Activated naive CD8-positive, alpha-beta T cell treated with anti-CD3 and anti-CD28 coated beads for 36 hours (primary cell): ENCODE results near the gene NKD2. TPM values are rescaled to one million over a fixed set of nuclear protein-coding genes. Genes with fewer than 3 reads are reported as not detected.

Experiments used
- DNase-seq: peaks from one replicate; pipeline ENCODE4 v3.0.0; 2021
- H3K27ac Mint-ChIP-seq: one replicate; pipeline ENCODE4 v1.8.0; 2022; ENCODE audit warnings: mild to moderate bottlenecking, moderate library complexity, mixed read lengths
- H3K27me3 Mint-ChIP-seq: one replicate; pipeline ENCODE4 v1.8.0; 2022; ENCODE audit warnings: mild to moderate bottlenecking, mixed read lengths
- H3K36me3 Mint-ChIP-seq: one replicate; pipeline ENCODE4 v1.8.0; 2021; ENCODE audit warnings: mild to moderate bottlenecking, mixed read lengths
- H3K4me1 Mint-ChIP-seq: one replicate; pipeline ENCODE4 v1.8.0; 2021; ENCODE audit warnings: mixed read lengths
- H3K4me3 Mint-ChIP-seq: one replicate; pipeline ENCODE4 v1.8.0; 2022; ENCODE audit warnings: mild to moderate bottlenecking, moderate library complexity, mixed read lengths
- H3K9me3 Mint-ChIP-seq: one replicate; pipeline ENCODE4 v1.8.0; 2022; ENCODE audit warnings: mixed read lengths
- total RNA-seq, 2 experiments: library from RNA; stranded (reverse); gene quantifications; one replicate each; pipeline ENCODE4 v1.2.3, GENCODE V29; 2021

Gene NKD2
- total RNA-seq, 2 experiments from 2014 or later = 0.66 to 0.82 TPM

GRCh38 chr5:1064383-1065142 is 56.0 kb downstream of the NKD2 start:
- Mint-ChIP-seq H3K36me3 (no peaks in the 10 kb centered on the region), H3K27me3 (no peaks in the 10 kb centered on the region), H3K4me3 (no peak overlapping the region), H3K9me3 (no peaks in the 10 kb centered on the region), H3K27ac (no peak overlapping the region), H3K4me1 (no peaks in the 10 kb centered on the region)
- DNase-seq = no peak

- H3K27ac Mint-ChIP-seq = no peak overlapping the region
- no peak overlapping the region for H3K4me3 Mint-ChIP-seq
These were observed 56.6 kb downstream of the NKD2 start for GRCh38 chr5:1065143-1065750.

GRCh38 chr5:1065891-1066650 is 57.5 kb downstream of the NKD2 start:
- Mint-ChIP-seq H3K36me3 (no peaks in the 10 kb centered on the region), H3K4me1 (no peaks in the 10 kb centered on the region), H3K9me3 (no peaks in the 10 kb centered on the region), H3K4me3 (no peak overlapping the region), H3K27ac (no peak overlapping the region), H3K27me3 (no peaks in the 10 kb centered on the region)
- no peak for DNase-seq

More at GRCh38 chr5:1065143-1065750, 56.6 kb downstream of the NKD2 start:
- no peaks in the 10 kb centered on the region for H3K9me3 Mint-ChIP-seq
- no peak for DNase-seq
- H3K27me3 Mint-ChIP-seq = no peaks in the 10 kb centered on the region
- no peaks in the 10 kb centered on the region for H3K4me1 Mint-ChIP-seq
- H3K36me3 Mint-ChIP-seq = no peaks in the 10 kb centered on the region

- no peaks in the 10 kb centered on the region for H3K9me3 Mint-ChIP-seq
- H3K27ac Mint-ChIP-seq = no peak overlapping the region
- H3K36me3 Mint-ChIP-seq = no peaks in the 10 kb centered on the region
- no peaks in the 10 kb centered on the region for H3K27me3 Mint-ChIP-seq
- DNase-seq = no peak
- no peaks in the 10 kb centered on the region for H3K4me1 Mint-ChIP-seq
- no peak overlapping the region for H3K4me3 Mint-ChIP-seq
These were observed 58.1 kb downstream of the NKD2 start for GRCh38 chr5:1066676-1067075.

GRCh38 chr5:1067141-1068121 is 58.8 kb downstream of the NKD2 start:
- Mint-ChIP-seq H3K27me3 (no peaks in the 10 kb centered on the region), H3K9me3 (no peaks in the 10 kb centered on the region), H3K27ac (no peak overlapping the region), H3K36me3 (no peaks in the 10 kb centered on the region), H3K4me1 (no peaks in the 10 kb centered on the region), H3K4me3 (no peak overlapping the region)
- no peak for DNase-seq

- no peak overlapping the region for H3K4me3 Mint-ChIP-seq
- no peak overlapping the region for H3K27ac Mint-ChIP-seq
- no peaks in the 10 kb centered on the region for H3K36me3 Mint-ChIP-seq
- DNase-seq = no peak
- no peaks in the 10 kb centered on the region for H3K9me3 Mint-ChIP-seq
- H3K27me3 Mint-ChIP-seq = no peaks in the 10 kb centered on the region
- H3K4me1 Mint-ChIP-seq = no peaks in the 10 kb centered on the region
These were observed 59.7 kb downstream of the NKD2 start for GRCh38 chr5:1068204-1068894.

- no peak for DNase-seq
- no peaks in the 10 kb centered on the region for H3K36me3 Mint-ChIP-seq
- no peaks in the 10 kb centered on the region for H3K4me1 Mint-ChIP-seq
- no peaks in the 10 kb centered on the region for H3K9me3 Mint-ChIP-seq
- no peaks in the 10 kb centered on the region for H3K27me3 Mint-ChIP-seq
- no peak overlapping the region for H3K4me3 Mint-ChIP-seq
- no peak overlapping the region for H3K27ac Mint-ChIP-seq
These were observed 60.5 kb downstream of the NKD2 start for GRCh38 chr5:1068895-1069719.

- H3K4me3 Mint-ChIP-seq = no peak overlapping the region
- no peak overlapping the region for H3K27ac Mint-ChIP-seq
- H3K9me3 Mint-ChIP-seq = no peaks in the 10 kb centered on the region
- no peak for DNase-seq
- no peaks in the 10 kb centered on the region for H3K36me3 Mint-ChIP-seq
- no peaks in the 10 kb centered on the region for H3K27me3 Mint-ChIP-seq
- H3K4me1 Mint-ChIP-seq = no peaks in the 10 kb centered on the region
These were observed 61.1 kb downstream of the NKD2 start for GRCh38 chr5:1069720-1070088.

GRCh38 chr5:1073239-1074102 is 64.9 kb downstream of the NKD2 start:
- Mint-ChIP-seq H3K36me3 (peaks cover 1% of the 10 kb centered on the region), H3K27ac (no peak overlapping the region), H3K27me3 (no peaks in the 10 kb centered on the region), H3K4me1 (no peaks in the 10 kb centered on the region), H3K9me3 (no peaks in the 10 kb centered on the region), H3K4me3 (no peak overlapping the region)
- DNase-seq = no peak

- no peaks in the 10 kb centered on the region for H3K27me3 Mint-ChIP-seq
- no peaks in the 10 kb centered on the region for H3K4me1 Mint-ChIP-seq
- no peak overlapping the region for H3K4me3 Mint-ChIP-seq
- H3K9me3 Mint-ChIP-seq = no peaks in the 10 kb centered on the region
- no peak for DNase-seq
- peaks cover 2% of the 10 kb centered on the region for H3K36me3 Mint-ChIP-seq
- H3K27ac Mint-ChIP-seq = no peak overlapping the region
These were observed 65.6 kb downstream of the NKD2 start for GRCh38 chr5:1074226-1074625.

- no peaks in the 10 kb centered on the region for H3K4me1 Mint-ChIP-seq
- peaks cover 2% of the 10 kb centered on the region for H3K36me3 Mint-ChIP-seq
- H3K27ac Mint-ChIP-seq = no peak overlapping the region
- H3K9me3 Mint-ChIP-seq = no peaks in the 10 kb centered on the region
- no peaks in the 10 kb centered on the region for H3K27me3 Mint-ChIP-seq
- no peak for DNase-seq
- no peak overlapping the region for H3K4me3 Mint-ChIP-seq
These were observed 66.4 kb downstream of the NKD2 start for GRCh38 chr5:1074816-1075554.

- no peak overlapping the region for H3K27ac Mint-ChIP-seq
- no peaks in the 10 kb centered on the region for H3K4me1 Mint-ChIP-seq
- no peaks in the 10 kb centered on the region for H3K27me3 Mint-ChIP-seq
- peaks cover 2% of the 10 kb centered on the region for H3K36me3 Mint-ChIP-seq
- no peak for DNase-seq
- no peak overlapping the region for H3K4me3 Mint-ChIP-seq
- no peaks in the 10 kb centered on the region for H3K9me3 Mint-ChIP-seq
These were observed 66.9 kb downstream of the NKD2 start for GRCh38 chr5:1075555-1075881.
